ENCODE data around the gene GNAO1. TPM values are rescaled to one million over a fixed set of nuclear protein-coding genes. Genes with fewer than 3 reads are reported as not detected.

GNAO1 gene
- total RNA-seq, 4 donors from 2014 or later = 1.4 to 4.4 (median 2.5) TPM

GRCh38 chr16:56336071-56336688, 144.9 kb downstream of the GNAO1 start:
- H3K27ac ChIP-seq = no peak overlapping the region
- DNase-seq = no peak
- no peaks in the 10 kb centered on the region for H3K9me3 ChIP-seq
- 84 to 85% methylated on average over 7 of the region's 8 CpGs for WGBS, 2 donors
- TF ChIP-seq CTCF (IDR thresholded peaks at IDR 0.05) (no peak), POLR2A (IDR thresholded peaks at IDR 0.05) (no peak)
- H3K27me3 ChIP-seq = no peaks in the 10 kb centered on the region
- H3K4me1 ChIP-seq = no peaks in the 10 kb centered on the region
- intact Hi-C loops (cut with DNase I) = no loop called here
- H3K4me3 ChIP-seq (replicated peaks in 1 of 3) = no peak overlapping the region
- no peaks in the 10 kb centered on the region for H3K36me3 ChIP-seq

- Histone ChIP-seq H3K27ac (no peak overlapping the region), H3K4me1 (no peaks in the 10 kb centered on the region), H3K9me3 (no peaks in the 10 kb centered on the region), H3K36me3 (no peaks in the 10 kb centered on the region), H3K4me3 (replicated peaks in 1 of 3) (no peak overlapping the region), H3K27me3 (no peaks in the 10 kb centered on the region)
- intact Hi-C loops (cut with DNase I) = no loop called here
- no peak for DNase-seq
- 85 to 89% methylated on average over 18 to 21 of the region's 21 CpGs for WGBS, 2 donors
- TF ChIP-seq POLR2A (IDR thresholded peaks at IDR 0.05) = no peak
- no peak for TF ChIP-seq CTCF (IDR thresholded peaks at IDR 0.05)
Observed at GRCh38 chr16:56336711-56337110, 145.4 kb downstream of the GNAO1 start.

- DNase-seq = no peak
- no peak for TF ChIP-seq CTCF (IDR thresholded peaks at IDR 0.05)
- WGBS, 2 donors = 91 to 93% methylated on average over 7 to 9 of the region's 11 CpGs
- no peaks in the 10 kb centered on the region for H3K27me3 ChIP-seq
- H3K36me3 ChIP-seq = no peaks in the 10 kb centered on the region
- no peak overlapping the region for H3K4me3 ChIP-seq (replicated peaks in 1 of 3)
- H3K9me3 ChIP-seq = no peaks in the 10 kb centered on the region
- H3K27ac ChIP-seq = no peak overlapping the region
- intact Hi-C loops (cut with DNase I) = no loop called here
- no peaks in the 10 kb centered on the region for H3K4me1 ChIP-seq
Observed at GRCh38 chr16:56337131-56337857, 146.0 kb downstream of the GNAO1 start.

- Histone ChIP-seq H3K27ac (no peak overlapping the region), H3K4me1 (no peaks in the 10 kb centered on the region), H3K9me3 (no peaks in the 10 kb centered on the region), H3K27me3 (no peaks in the 10 kb centered on the region), H3K36me3 (no peaks in the 10 kb centered on the region), H3K4me3 (replicated peaks in 1 of 3) (no peak overlapping the region)
- DNase-seq = no peak
- WGBS, 2 donors = 91 to 94% methylated on average over 6 to 9 of the region's 11 CpGs
- intact Hi-C loops (cut with DNase I) = no loop called here
- TF ChIP-seq CTCF (IDR thresholded peaks at IDR 0.05) (no peak), POLR2A (IDR thresholded peaks at IDR 0.05) (no peak)
Observed at GRCh38 chr16:56337858-56338325, 146.6 kb downstream of the GNAO1 start.
